IMR-90 (cell line): ENCODE measurements around the gene SPART. TPM values are rescaled to one million over a fixed set of nuclear protein-coding genes. Genes with fewer than 3 reads are reported as not detected.

Experiments
- ATAC-seq: fragments of 200-7000 bp; cut with Tn5 transposase; 2 replicates; pipeline ENCODE4 v1.9.1; 2020; ENCODE audit warnings: low read depth, mild to moderate bottlenecking, moderate library complexity
- BruUV-seq: library from RNA; stranded (reverse); fragments of 400-500 nt; replicated peaks from 2 replicates; lab custom pipeline; 2021; lab: Mats Ljungman, UMichigan
- CTCF ChIA-PET: fragments of 300-600 bp; formaldehyde crosslinking; extraction: SDS; loops from one replicate; lab custom pipeline; 2021; ENCODE audit warnings: antibody characterized with exemption; lab: Yijun Ruan, JAX
- POLR2A ChIA-PET: fragments of 300-600 bp; sonication (Branson Sonifier 250); formaldehyde crosslinking; loops from one replicate; lab custom pipeline; 2022; ENCODE audit warnings: antibody characterized with exemption; ENCODE audit not compliant: unreplicated experiment; lab: Charles Lee
- DNase-seq: peaks from one replicate; pipeline ENCODE4 v3.0.0; 2013
- H2AFZ ChIP-seq: replicated peaks from 2 replicates; pipeline ENCODE3; 2013; ENCODE audit warnings: low read length, mild to moderate bottlenecking; ENCODE audit not compliant: poor library complexity
- H2AK5ac ChIP-seq: 2 replicates; pipeline ENCODE4 v1.6.1; 2013; ENCODE audit warnings: low read depth, low read length, inconsistent platforms
- H2AK9ac ChIP-seq: replicated peaks from 2 replicates; pipeline ENCODE3; 2013; ENCODE audit warnings: mild to moderate bottlenecking, low read depth, low read length, moderate library complexity; ENCODE audit not compliant: poor library complexity
- H2BK120ac ChIP-seq: 2 replicates; pipeline ENCODE4 v1.6.1; 2013; ENCODE audit warnings: low read depth, low read length, inconsistent platforms
- H2BK15ac ChIP-seq: 3 replicates; pipeline ENCODE4 v1.6.1; 2013; ENCODE audit warnings: low read depth, low read length, inconsistent platforms
- H2BK20ac ChIP-seq: 2 replicates; pipeline ENCODE4 v1.6.1; 2013; ENCODE audit warnings: low read depth, mild to moderate bottlenecking, inconsistent platforms, low read length, moderate library complexity
- H2BK5ac ChIP-seq: 2 replicates; pipeline ENCODE4 v1.6.1; 2013; ENCODE audit warnings: mild to moderate bottlenecking, low read depth, low read length, inconsistent platforms; ENCODE audit not compliant: poor library complexity, severe bottlenecking
- H3K14ac ChIP-seq: replicated peaks from 2 replicates; pipeline ENCODE4 v1.6.1; 2013; ENCODE audit warnings: low read depth, low read length, inconsistent platforms
- H3K18ac ChIP-seq: 2 replicates; pipeline ENCODE4 v1.6.1; 2013; ENCODE audit warnings: low read depth, low read length, control low read depth
- H3K23ac ChIP-seq: 2 replicates; pipeline ENCODE4 v1.6.1; 2013; ENCODE audit warnings: low read depth, low read length, inconsistent platforms
- H3K27ac ChIP-seq: 2 replicates; pipeline ENCODE4 v1.5.1; 2013; ENCODE audit warnings: mild to moderate bottlenecking, control low read depth, low read length; ENCODE audit not compliant: insufficient read depth
- H3K27me3 ChIP-seq: 2 replicates; pipeline ENCODE4 v1.6.1; 2013; ENCODE audit warnings: low read length; ENCODE audit not compliant: control insufficient read depth, insufficient read depth
- H3K36me3 ChIP-seq: 2 replicates; pipeline ENCODE4 v1.6.1; 2013; ENCODE audit warnings: low read length, mixed read lengths; ENCODE audit not compliant: control insufficient read depth, insufficient read depth
- H3K4ac ChIP-seq: 2 replicates; pipeline ENCODE4 v1.6.1; 2013; ENCODE audit warnings: low read depth, low read length, inconsistent platforms
- H3K4me1 ChIP-seq: 2 replicates; pipeline ENCODE4 v1.6.1; 2013; ENCODE audit warnings: low read length, mixed read lengths; ENCODE audit not compliant: control insufficient read depth, insufficient read depth
- H3K4me2 ChIP-seq: 2 replicates; pipeline ENCODE4 v1.6.1; 2013; ENCODE audit warnings: low read depth, mild to moderate bottlenecking, control low read depth, low read length, moderate library complexity
- H3K4me3 ChIP-seq: 2 replicates; pipeline ENCODE4 v1.5.1; 2013; ENCODE audit warnings: low read depth, mild to moderate bottlenecking, control low read depth, low read length, moderate library complexity; ENCODE audit not compliant: insufficient read depth
- H3K56ac ChIP-seq: 2 replicates; pipeline ENCODE4 v1.6.1; 2013; ENCODE audit warnings: low read length, inconsistent platforms; ENCODE audit not compliant: insufficient read depth; ENCODE audit errors: extremely low read depth
- H3K79me1 ChIP-seq, 2 experiments: 2 replicates each; pipeline ENCODE4 v1.6.1; 2013; ENCODE audit warnings: low read length in 2 of 2, inconsistent platforms in 1 of 2, low read depth in 1 of 2
- H3K9ac ChIP-seq: 2 replicates; pipeline ENCODE4 v1.6.1; 2013; ENCODE audit warnings: low read depth, low read length, control low read depth
- H3K9me1 ChIP-seq: 2 replicates; pipeline ENCODE4 v1.6.1; 2013; ENCODE audit warnings: low read length, inconsistent platforms; ENCODE audit not compliant: insufficient read depth
- H3K9me3 ChIP-seq: 2 replicates; pipeline ENCODE4 v1.6.1; 2013; ENCODE audit warnings: low read length; ENCODE audit not compliant: control insufficient read depth, insufficient read depth
- H4K20me1 ChIP-seq: 2 replicates; pipeline ENCODE4 v1.6.1; 2013; ENCODE audit warnings: low read length, inconsistent platforms; ENCODE audit not compliant: insufficient read depth
- H4K5ac ChIP-seq: 2 replicates; pipeline ENCODE4 v1.6.1; 2013; ENCODE audit warnings: mild to moderate bottlenecking, low read depth, low read length, control low read depth
- H4K8ac ChIP-seq, 2 experiments: 2 replicates each; pipeline ENCODE4 v1.6.1; 2013; ENCODE audit warnings: low read depth in 2 of 2, low read length in 2 of 2, control low read depth in 1 of 2, inconsistent platforms in 1 of 2
- H4K91ac ChIP-seq: 2 replicates; pipeline ENCODE4 v1.6.1; 2013; ENCODE audit warnings: low read depth, low read length, inconsistent platforms; ENCODE audit not compliant: insufficient read depth
- BHLHE40 ChIP-seq: fragments of 150-350 bp; IDR thresholded peaks from 2 replicates; pipeline ENCODE4 v1.6.1; 2016; ENCODE audit warnings: mild to moderate bottlenecking, low read depth, low read length
- CEBPB ChIP-seq: IDR thresholded peaks from 2 replicates; pipeline ENCODE4 v1.6.1; 2012; ENCODE audit warnings: low read depth, low read length, improper control_type of control experiment
- CHD1 ChIP-seq: IDR thresholded peaks from 2 replicates; pipeline ENCODE4 v1.6.1; 2012; ENCODE audit warnings: low read depth, low read length, improper control_type of control experiment
- CTCF ChIP-seq: conservative IDR thresholded peaks from 2 replicates; pipeline ENCODE4 v1.5.1; 2012; ENCODE audit warnings: mild to moderate bottlenecking, low read depth, low read length, improper control_type of control experiment
- ELK1 ChIP-seq: fragments of 150-350 bp; IDR thresholded peaks from 2 replicates; pipeline ENCODE4 v1.6.1; 2016; ENCODE audit warnings: low read depth, mild to moderate bottlenecking, low read length, moderate library complexity, borderline replicate concordance
- FOS ChIP-seq: fragments of 150-350 bp; IDR thresholded peaks from 2 replicates; pipeline ENCODE4 v1.6.1; 2016; ENCODE audit warnings: low read depth, low read length
- MAFK ChIP-seq: IDR thresholded peaks from 2 replicates; pipeline ENCODE4 v1.6.1; 2012; ENCODE audit warnings: low read depth, low read length, improper control_type of control experiment
- MAZ ChIP-seq: IDR thresholded peaks from 2 replicates; pipeline ENCODE4 v1.6.1; 2012; ENCODE audit warnings: low read depth, mild to moderate bottlenecking, low read length, improper control_type of control experiment, moderate library complexity, borderline replicate concordance
- MXI1 ChIP-seq: IDR thresholded peaks from 2 replicates; pipeline ENCODE4 v1.6.1; 2012; ENCODE audit warnings: low read depth, mild to moderate bottlenecking, low read length, moderate library complexity, borderline replicate concordance
- NFE2L2 ChIP-seq: fragments of 150-350 bp; IDR thresholded peaks from 2 replicates; pipeline ENCODE4 v1.6.1; 2016; ENCODE audit warnings: low read depth, mild to moderate bottlenecking, low read length
- POLR2A ChIP-seq: IDR thresholded peaks from 2 replicates; pipeline ENCODE4 v1.6.1; 2012; ENCODE audit warnings: mild to moderate bottlenecking, low read depth, low read length
- RAD21 ChIP-seq: IDR thresholded peaks from 2 replicates; pipeline ENCODE4 v1.6.1; 2012; ENCODE audit warnings: low read length, improper control_type of control experiment
- RCOR1 ChIP-seq: IDR thresholded peaks from 2 replicates; pipeline ENCODE4 v1.6.1; 2012; ENCODE audit warnings: mild to moderate bottlenecking, low read length, improper control_type of control experiment; ENCODE audit not compliant: insufficient replicate concordance
- RFX5 ChIP-seq: IDR thresholded peaks from 2 replicates; pipeline ENCODE4 v1.8.0; 2012; ENCODE audit warnings: low read depth, mild to moderate bottlenecking, low read length, moderate library complexity
- SMC3 ChIP-seq: fragments of 150-350 bp; IDR thresholded peaks from 2 replicates; pipeline ENCODE4 v1.6.1; 2016; ENCODE audit warnings: low read depth, mild to moderate bottlenecking, antibody characterized with exemption, low read length, moderate library complexity
- USF2 ChIP-seq: fragments of 150-350 bp; IDR thresholded peaks from 2 replicates; pipeline ENCODE4 v1.6.1; 2017; ENCODE audit warnings: mild to moderate bottlenecking, antibody characterized with exemption, low read length, low read depth
- WGBS, 2 experiments: methylation state at CpG; one replicate each; pipeline versions ENCODE4 v1.1.5 to v1.1.7; 2013; ENCODE audit warnings: missing lambda C conversion rate in 2 of 2; ENCODE audit not compliant: insufficient read length in 1 of 2; ENCODE audit errors: extremely low coverage in 2 of 2; 5-methylcytosine and 5-hydroxymethylcytosine counted together
- dilution Hi-C: fragments of 300-500 bp; cut with HindIII; formaldehyde crosslinking; loops from one replicate; pipeline ENCODE4 v1.14.3; 2018; ENCODE audit warnings: low sequenced_read_pairs; ENCODE audit not compliant: unreplicated experiment
- in situ Hi-C: fragments of 300-500 bp; cut with MboI; formaldehyde crosslinking; loops from 3 replicates; pipeline ENCODE4 v1.14.3; 2019; ENCODE audit warnings: low sequenced_read_pairs, inconsistent platforms, mixed read lengths
- intact Hi-C: fragments of 100-400 bp; cut with micrococcal nuclease; formaldehyde crosslinking; loops from 2 replicates; pipeline ENCODE4 v1.10.0; 2022
- polyA plus RNA-seq, 3 experiments: library from polyadenylated mRNA; depleted of rRNA; stranded (reverse); fragments of >200 nt; gene quantifications; 2 replicates each; pipeline ENCODE4 v1.2.3, GENCODE V29; 2012; ENCODE audit warnings: low replicate concordance in 1 of 3
- total RNA-seq: library from RNA; depleted of rRNA; stranded (reverse); fragments of >200 nt; gene quantifications from 2 replicates; pipeline ENCODE4 v1.2.3, GENCODE V29; 2012

Gene SPART
- total and polyA plus RNA-seq, 2 of the 4 experiments (the other 2 are of a cell fraction): 43.8 to 110 TPM

- H2BK5ac ChIP-seq: no peak overlapping the region
- no peaks in the 10 kb centered on the region for H3K4me1 ChIP-seq
- H3K27me3 ChIP-seq: peaks cover 2% of the 10 kb centered on the region; the same call in 1 of the 2 replicates
- no peak overlapping the region for H2BK20ac ChIP-seq
- H2AK9ac ChIP-seq: no peak overlapping the region
- in situ Hi-C loops: no loop called here
- H3K4ac ChIP-seq: no peak overlapping the region
- no peaks in the 10 kb centered on the region for H3K79me1 ChIP-seq
- no peak overlapping the region for H3K4me3 ChIP-seq
- intact Hi-C loops: loop anchor here (1.0 to 2.0 kb wide), 4 partner anchors 49 to 416 kb away; partner anchors contain the start of genes CCDC169 and SPART
- CTCF ChIA-PET: interaction anchor here (0.6 to 2.2 kb wide), 3 partner anchors 22 to 112 kb away, joined by 4 to 18 read pairs (median 5); no protein-coding TSS in a partner anchor
- H3K9me3 ChIP-seq: no peaks in the 10 kb centered on the region
- TF ChIP-seq CHD1 (no peak), MAFK (no peak), RCOR1 (no peak), RAD21 (peak; percentile 60), MAZ (no peak), RFX5 (no peak), ELK1 (no peak), FOS (no peak), POLR2A (no peak), CTCF (peak; percentile 71), USF2 (no peak), SMC3 (peak; percentile 59), CEBPB (no peak), BHLHE40 (no peak), NFE2L2 (no peak), MXI1 (no peak)
- DNase-seq (peak; percentile 66), ATAC-seq (peak; percentile 93)
- H4K8ac ChIP-seq: no peak overlapping the region
- WGBS, 2 experiments: no CpG with 5 or more reads among the region's 2 CpGs
- no peaks in the 10 kb centered on the region for H3K9me1 ChIP-seq
- H3K18ac ChIP-seq: no peak overlapping the region
- no peak overlapping the region for H3K4me2 ChIP-seq
- dilution Hi-C loops: no loop called here
- POLR2A ChIA-PET: no interaction called here
- H3K36me3 ChIP-seq: no peaks in the 10 kb centered on the region
- H3K27ac ChIP-seq: no peak overlapping the region
- H2AFZ ChIP-seq: no peak overlapping the region
- no peak overlapping the region for H4K91ac ChIP-seq
- H3K56ac ChIP-seq: no peak overlapping the region
- no peak overlapping the region for H3K14ac ChIP-seq
- H2AK5ac ChIP-seq: no peak overlapping the region
- no peak overlapping the region for H3K23ac ChIP-seq
- no peaks in the 10 kb centered on the region for H4K20me1 ChIP-seq
- no peak overlapping the region for H4K5ac ChIP-seq
- H3K9ac ChIP-seq: no peak overlapping the region
- H2BK15ac ChIP-seq: no peak overlapping the region
- BruUV-seq: no TSS peak
- no peak overlapping the region for H2BK120ac ChIP-seq
Observed at GRCh38 chr13:36395280-36395679, 49.1 kb upstream of the SPART start.
